ENCODE data around the gene TRIM17. TPM values are rescaled to one million over a fixed set of nuclear protein-coding genes. Genes with fewer than 3 reads are reported as not detected.

Gene TRIM17
- polyA plus RNA-seq, 3 donors, result not detected

DNA sequence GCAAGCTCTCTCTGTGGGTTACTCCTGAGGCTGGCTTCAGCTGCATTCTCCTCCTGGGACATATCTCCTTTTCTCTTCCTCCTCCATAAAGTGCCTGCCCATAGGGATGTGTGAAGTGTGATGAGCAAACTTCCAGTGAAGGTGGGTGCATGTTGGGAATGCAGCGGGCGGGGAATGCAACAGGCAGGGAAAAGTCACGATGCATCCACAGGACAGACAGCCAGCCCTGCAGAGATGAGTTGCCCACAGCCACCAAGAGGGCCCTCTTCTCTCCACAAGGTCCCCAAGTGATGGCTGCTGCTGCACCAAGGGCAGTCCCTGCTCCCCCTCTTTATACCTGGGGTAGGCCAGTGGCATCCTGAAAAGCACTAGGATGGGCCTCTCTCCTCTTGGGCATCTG, 37.0 kb upstream of the TRIM17 start:
- Histone ChIP-seq H2AFZ (ENCODE audit: insufficient read depth, low read depth, low read length, poor library complexity, severe bottlenecking) (no peak overlapping the region), H4K20me1 (ENCODE audit: insufficient read depth, low read length) (no peaks in the 10 kb centered on the region), H3K4me1 (ENCODE audit: control insufficient read depth in 1 of 2, insufficient read depth in 2 of 2, low read length in 2 of 2) (peaks cover 26 to 37% of the 10 kb centered on the region in 2 donors), H3K9me3 (replicated peaks in 1 of 2; ENCODE audit: control insufficient read depth in 1 of 2, insufficient read depth in 1 of 2, low read length in 2 of 2) (no peaks in the 10 kb centered on the region), H3K9ac (ENCODE audit: insufficient read depth, low read length, poor library complexity, severe bottlenecking) (no peak overlapping the region), H3K27me3 (ENCODE audit: control insufficient read depth in 2 of 2, insufficient read depth in 2 of 2, low read length in 2 of 2) (peaks cover 0 to 20% of the 10 kb centered on the region in 2 donors), H3K4me2 (replicated peaks; ENCODE audit: extremely low read depth, low read length, poor library complexity, severe bottlenecking) (no peak overlapping the region), H3K36me3 (replicated peaks in 1 of 2; ENCODE audit: control insufficient read depth in 1 of 2, insufficient read depth in 2 of 2, low read length in 2 of 2) (no peaks in the 10 kb centered on the region), H3K27ac (ENCODE audit: low read depth in 1 of 2, low read length in 2 of 2) (no peak overlapping the region), H3K79me2 (ENCODE audit: insufficient read depth, low read length) (peaks cover 4% of the 10 kb centered on the region), H3K4me3 (replicated peaks in 1 of 3; ENCODE audit: low read depth in 2 of 3, low read length in 3 of 3) (no peak overlapping the region)
- DNase-seq, result no peak
- Mint-ChIP-seq H3K4me1 (peaks cover 37% of the 10 kb centered on the region), H3K36me3 (peaks cover 0 to 4% of the 10 kb centered on the region in 2 donors), H3K4me3 (no peak overlapping the region), H3K27me3 (ENCODE audit: low read depth in 3 of 3) (peaks cover 9 to 33% (median 30%) of the 10 kb centered on the region in 3 donors), H3K9me3 (peaks cover 0 to 14% (median 6%) of the 10 kb centered on the region in 7 donors), H3K27ac (no peak overlapping the region)
- TF ChIP-seq, protein P1, sequence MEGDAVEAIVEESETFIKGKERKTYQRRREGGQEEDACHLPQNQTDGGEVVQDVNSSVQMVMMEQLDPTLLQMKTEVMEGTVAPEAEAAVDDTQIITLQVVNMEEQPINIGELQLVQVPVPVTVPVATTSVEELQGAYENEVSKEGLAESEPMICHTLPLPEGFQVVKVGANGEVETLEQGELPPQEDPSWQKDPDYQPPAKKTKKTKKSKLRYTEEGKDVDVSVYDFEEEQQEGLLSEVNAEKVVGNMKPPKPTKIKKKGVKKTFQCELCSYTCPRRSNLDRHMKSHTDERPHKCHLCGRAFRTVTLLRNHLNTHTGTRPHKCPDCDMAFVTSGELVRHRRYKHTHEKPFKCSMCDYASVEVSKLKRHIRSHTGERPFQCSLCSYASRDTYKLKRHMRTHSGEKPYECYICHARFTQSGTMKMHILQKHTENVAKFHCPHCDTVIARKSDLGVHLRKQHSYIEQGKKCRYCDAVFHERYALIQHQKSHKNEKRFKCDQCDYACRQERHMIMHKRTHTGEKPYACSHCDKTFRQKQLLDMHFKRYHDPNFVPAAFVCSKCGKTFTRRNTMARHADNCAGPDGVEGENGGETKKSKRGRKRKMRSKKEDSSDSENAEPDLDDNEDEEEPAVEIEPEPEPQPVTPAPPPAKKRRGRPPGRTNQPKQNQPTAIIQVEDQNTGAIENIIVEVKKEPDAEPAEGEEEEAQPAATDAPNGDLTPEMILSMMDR (IDR thresholded peaks at IDR 0.05), result no peak
- intact Hi-C loops (cut with micrococcal nuclease), result loop anchor here in 1 of 2 donors (5.0 kb wide), 1 partner anchor 46 kb away; the partner anchor contains the start of gene TRIM11
- 100% methylated on average over 1 of the region's 3 CpGs for WGBS (ENCODE audit: insufficient coverage)

DNA sequence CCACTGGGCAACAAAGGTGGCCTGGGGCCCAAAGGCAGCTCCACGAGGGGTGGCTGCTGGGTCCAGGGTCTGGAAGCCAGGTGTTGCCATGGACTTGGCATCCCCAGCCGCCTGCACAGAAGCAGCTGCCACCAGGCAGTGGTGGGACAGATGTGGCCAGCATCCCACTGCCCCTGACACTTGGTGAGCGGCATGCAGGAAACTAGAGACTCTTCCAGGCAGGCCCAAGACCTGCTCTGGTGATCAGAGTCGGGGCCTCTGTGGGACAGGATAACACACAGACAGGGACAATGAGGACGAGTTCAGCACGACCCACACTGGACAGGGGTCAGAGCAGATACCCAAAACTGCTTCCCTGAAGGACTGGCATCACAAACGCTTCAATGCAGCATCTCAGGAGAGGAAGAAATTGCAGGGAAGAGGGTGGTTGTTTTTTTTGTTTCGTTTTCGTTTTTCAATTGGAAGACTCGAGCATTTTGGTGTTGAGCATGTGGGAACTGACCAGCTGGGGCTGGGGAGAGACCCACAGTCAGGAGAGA, 36.4 kb upstream of the TRIM17 start:
- no peak for DNase-seq
- peaks cover 4% of the 10 kb centered on the region for H3K79me2 ChIP-seq (ENCODE audit: insufficient read depth, low read length)
- TF ChIP-seq, protein P1 (IDR thresholded peaks at IDR 0.05), result no peak
- H3K27me3 ChIP-seq (ENCODE audit: control insufficient read depth in 2 of 2, insufficient read depth in 2 of 2, low read length in 2 of 2), result peaks cover 0 to 23% of the 10 kb centered on the region in 2 donors
- no peak overlapping the region for H3K4me3 ChIP-seq (replicated peaks in 1 of 3; ENCODE audit: low read depth in 2 of 3, low read length in 3 of 3)
- no peaks in the 10 kb centered on the region for H4K20me1 ChIP-seq (ENCODE audit: insufficient read depth, low read length)
- no peak overlapping the region for H2AFZ ChIP-seq (ENCODE audit: insufficient read depth, low read depth, low read length, poor library complexity, severe bottlenecking)
- H3K4me1 ChIP-seq (ENCODE audit: control insufficient read depth in 1 of 2, insufficient read depth in 2 of 2, low read length in 2 of 2), result peaks cover 21 to 32% of the 10 kb centered on the region in 2 donors
- Mint-ChIP-seq H3K4me3 (no peak overlapping the region), H3K36me3 (peaks cover 0 to 4% of the 10 kb centered on the region in 2 donors), H3K4me1 (peaks cover 32% of the 10 kb centered on the region), H3K9me3 (peaks cover 0 to 13% (median 6%) of the 10 kb centered on the region in 7 donors), H3K27me3 (ENCODE audit: low read depth in 3 of 3) (peaks cover 14 to 32% (median 26%) of the 10 kb centered on the region in 3 donors), H3K27ac (no peak overlapping the region)
- intact Hi-C loops (cut with micrococcal nuclease), result loop anchor here in 1 of 2 donors (5.0 kb wide), 1 partner anchor 46 kb away; the partner anchor contains the start of gene TRIM11
- no peak overlapping the region for H3K9ac ChIP-seq (ENCODE audit: insufficient read depth, low read length, poor library complexity, severe bottlenecking)
- WGBS (ENCODE audit: insufficient coverage), result 86% methylated on average over 10 of the region's 10 CpGs
- no peak overlapping the region for H3K4me2 ChIP-seq (replicated peaks; ENCODE audit: extremely low read depth, low read length, poor library complexity, severe bottlenecking)
- H3K9me3 ChIP-seq (replicated peaks in 1 of 2; ENCODE audit: control insufficient read depth in 1 of 2, insufficient read depth in 1 of 2, low read length in 2 of 2), result no peaks in the 10 kb centered on the region
- H3K36me3 ChIP-seq (replicated peaks in 1 of 2; ENCODE audit: control insufficient read depth in 1 of 2, insufficient read depth in 2 of 2, low read length in 2 of 2), result no peaks in the 10 kb centered on the region
- H3K27ac ChIP-seq (ENCODE audit: low read depth in 1 of 2, low read length in 2 of 2), result no peak overlapping the region
